HEK293 (cell line): ENCODE results near the gene LRCH1.

Source experiments
- CTCF ChIP-seq: fragments of 450-650 bp; formaldehyde crosslinking; IDR thresholded peaks from 2 replicates; pipeline ENCODE4 v1.5.1; 2016; ENCODE audit warnings: missing biosample characterization, missing genetic modification characterization
- KLF7 ChIP-seq: fragments of 450-650 bp; formaldehyde crosslinking; IDR thresholded peaks from 2 replicates; pipeline ENCODE4 v1.5.1; 2016; ENCODE audit warnings: missing biosample characterization, missing genetic modification characterization, borderline replicate concordance
- REST ChIP-seq: fragments of 450-650 bp; formaldehyde crosslinking; IDR thresholded peaks from 2 replicates; pipeline ENCODE4 v1.5.1; 2016; ENCODE audit warnings: missing biosample characterization, missing genetic modification characterization
- ZBTB21 ChIP-seq: fragments of 450-650 bp; formaldehyde crosslinking; IDR thresholded peaks from 2 replicates; pipeline ENCODE4 v1.5.1; 2017; ENCODE audit warnings: missing biosample characterization, missing genetic modification characterization
- ZBTB44 ChIP-seq: fragments of 450-650 bp; IDR thresholded peaks from 2 replicates; pipeline ENCODE4 v1.5.1; 2018; ENCODE audit warnings: missing biosample characterization, mild to moderate bottlenecking, missing genetic modification characterization
- ZBTB8A ChIP-seq: fragments of 450-650 bp; formaldehyde crosslinking; IDR thresholded peaks from 2 replicates; pipeline ENCODE4 v1.5.1; 2016; ENCODE audit warnings: missing biosample characterization, missing genetic modification characterization
- ZEB2 ChIP-seq: fragments of 450-650 bp; formaldehyde crosslinking; IDR thresholded peaks from 2 replicates; pipeline ENCODE4 v1.5.1; 2016; ENCODE audit warnings: missing biosample characterization, missing genetic modification characterization
- ZNF19 ChIP-seq: fragments of 450-650 bp; formaldehyde crosslinking; IDR thresholded peaks from 2 replicates; pipeline ENCODE4; 2016; ENCODE audit warnings: missing biosample characterization, missing genetic modification characterization, low read depth
- ZNF324 ChIP-seq: fragments of 450-650 bp; formaldehyde crosslinking; IDR thresholded peaks from 2 replicates; pipeline ENCODE4 v1.5.1; 2016; ENCODE audit warnings: missing biosample characterization, missing genetic modification characterization
- ZNF335 ChIP-seq: fragments of 450-650 bp; formaldehyde crosslinking; conservative IDR thresholded peaks from 2 replicates; pipeline ENCODE4 v1.5.1; 2016; ENCODE audit warnings: missing biosample characterization, missing genetic modification characterization
- ZNF513 ChIP-seq: fragments of 450-650 bp; IDR thresholded peaks from 2 replicates; pipeline ENCODE4 v1.5.1; 2018; ENCODE audit warnings: missing biosample characterization, missing genetic modification characterization

GRCh38 chr13:46544208-46544607, 8.8 kb upstream of the LRCH1 start:
- TF ChIP-seq CTCF (no peak), ZNF335 (tag by site-specific recombination) (no peak), ZNF19 (tag by site-specific recombination) (no peak), ZEB2 (no peak), KLF7 (tag by site-specific recombination) (no peak), ZBTB8A (tag by site-specific recombination) (no peak), ZBTB21 (tag by site-specific recombination) (no peak), ZBTB44 (no peak), ZNF324 (no peak), REST (tag by site-specific recombination) (no peak), ZNF513 (no peak)
